ENCODE results near the gene CH25H. TPM values are rescaled to one million over a fixed set of nuclear protein-coding genes. Genes with fewer than 3 reads are reported as not detected.
"Not testable (repeated sequence)": the region's sequence is repeated elsewhere in the genome, so short reads cannot be mapped to it uniquely, and the experiment has no call there.

Gene CH25H
- under 1 TPM in 1 of 2 donors, not detected in 1; 0.25 TPM for total RNA-seq
- polyA plus RNA-seq (ENCODE audit: insufficient read depth, low read depth, low replicate concordance): 0.25 TPM
- long read RNA-seq, donor 1: 0 reads
- long read RNA-seq, donor 2: 0 reads

DNA sequence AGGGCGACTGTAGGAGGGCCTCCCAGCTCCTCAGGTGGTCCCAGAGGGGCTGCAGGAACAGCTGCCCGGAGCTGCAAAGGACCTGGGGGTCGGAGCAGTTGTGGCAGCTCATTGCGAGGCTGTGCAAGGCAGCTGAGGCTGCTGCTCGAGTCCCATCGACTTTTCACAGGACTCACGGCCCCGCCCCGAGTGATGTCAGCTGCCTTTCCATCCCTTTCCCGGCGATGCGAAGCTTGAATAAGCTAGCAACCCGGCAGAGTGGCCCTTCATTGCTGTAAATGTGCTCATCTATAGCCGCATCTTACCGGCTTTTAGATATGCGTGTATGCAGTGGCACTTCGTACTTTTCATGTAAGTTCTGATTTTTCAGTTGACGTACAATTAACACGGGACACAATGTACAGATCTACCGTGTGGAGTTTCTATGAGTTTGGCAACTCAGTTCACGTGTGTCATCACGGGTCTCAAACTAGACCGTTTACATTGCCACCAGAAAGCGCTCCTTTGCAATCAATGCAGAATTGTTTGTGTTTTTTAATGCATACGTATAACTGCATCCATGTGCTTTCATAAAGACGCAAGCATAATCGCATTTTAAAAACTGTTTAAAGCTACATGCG is at the start of gene CH25H:
Gene CH25H (minus strand): TSS at position 137 of the 620 bp plus-strand sequence. CDS start 25 bp downstream, at position 112.
- TF ChIP-seq POLR2A (IDR thresholded peaks at IDR 0.05): no peak
- TF ChIP-seq, protein P1, sequence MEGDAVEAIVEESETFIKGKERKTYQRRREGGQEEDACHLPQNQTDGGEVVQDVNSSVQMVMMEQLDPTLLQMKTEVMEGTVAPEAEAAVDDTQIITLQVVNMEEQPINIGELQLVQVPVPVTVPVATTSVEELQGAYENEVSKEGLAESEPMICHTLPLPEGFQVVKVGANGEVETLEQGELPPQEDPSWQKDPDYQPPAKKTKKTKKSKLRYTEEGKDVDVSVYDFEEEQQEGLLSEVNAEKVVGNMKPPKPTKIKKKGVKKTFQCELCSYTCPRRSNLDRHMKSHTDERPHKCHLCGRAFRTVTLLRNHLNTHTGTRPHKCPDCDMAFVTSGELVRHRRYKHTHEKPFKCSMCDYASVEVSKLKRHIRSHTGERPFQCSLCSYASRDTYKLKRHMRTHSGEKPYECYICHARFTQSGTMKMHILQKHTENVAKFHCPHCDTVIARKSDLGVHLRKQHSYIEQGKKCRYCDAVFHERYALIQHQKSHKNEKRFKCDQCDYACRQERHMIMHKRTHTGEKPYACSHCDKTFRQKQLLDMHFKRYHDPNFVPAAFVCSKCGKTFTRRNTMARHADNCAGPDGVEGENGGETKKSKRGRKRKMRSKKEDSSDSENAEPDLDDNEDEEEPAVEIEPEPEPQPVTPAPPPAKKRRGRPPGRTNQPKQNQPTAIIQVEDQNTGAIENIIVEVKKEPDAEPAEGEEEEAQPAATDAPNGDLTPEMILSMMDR (IDR thresholded peaks at IDR 0.05): no peak
- intact Hi-C loops (cut with DNase I; ENCODE audit: low total_unique reads): no loop called here
- DNase-seq: peak; percentile 87
- H3K4me1 ChIP-seq: peaks cover 5% of the 10 kb centered on the region
- H3K27me3 ChIP-seq: no peaks in the 10 kb centered on the region
- no peaks in the 10 kb centered on the region for H3K9me3 ChIP-seq
- peak within 1 kb of the TSS; percentile 53 to 58 for H3K4me3 ChIP-seq
- peak within 1 kb of the TSS; percentile 31 to 62 for H3K27ac ChIP-seq
- 0 to 1% methylated on average over 25 to 28 of the region's 28 CpGs for WGBS, 2 donors
- H3K36me3 ChIP-seq (ENCODE audit: low read depth, missing control alignments): no peaks in the 10 kb centered on the region

- Histone ChIP-seq H3K27me3 (no peaks in the 10 kb centered on the region), H3K4me1 (peaks cover 4% of the 10 kb centered on the region), H3K36me3 (ENCODE audit: low read depth, missing control alignments) (no peaks in the 10 kb centered on the region), H3K4me3 (no peak overlapping the region), H3K9me3 (no peaks in the 10 kb centered on the region), H3K27ac (no peak overlapping the region)
- 77 to 83% methylated on average over 3 of the region's 3 CpGs for WGBS, 2 donors
- TF ChIP-seq POLR2A (IDR thresholded peaks at IDR 0.05): no peak
- TF ChIP-seq, protein P1 (IDR thresholded peaks at IDR 0.05): no peak
- intact Hi-C loops (cut with DNase I; ENCODE audit: low total_unique reads): no loop called here
- no peak for DNase-seq
Measured at GRCh38 chr10:89256340-89256739, 49.2 kb upstream of the CH25H start.

- Histone ChIP-seq H3K27me3 (no peaks in the 10 kb centered on the region), H3K4me1 (peaks cover 8% of the 10 kb centered on the region), H3K27ac (no peak overlapping the region), H3K36me3 (ENCODE audit: low read depth, missing control alignments) (no peaks in the 10 kb centered on the region), H3K4me3 (no peak overlapping the region), H3K9me3 (no peaks in the 10 kb centered on the region)
- DNase-seq: no peak
- intact Hi-C loops (cut with DNase I; ENCODE audit: low total_unique reads): no loop called here
- TF ChIP-seq, protein P1 (IDR thresholded peaks at IDR 0.05): no peak
- TF ChIP-seq POLR2A (IDR thresholded peaks at IDR 0.05): no peak
Measured at GRCh38 chr10:89255793-89256192, 48.7 kb upstream of the CH25H start.

DNA sequence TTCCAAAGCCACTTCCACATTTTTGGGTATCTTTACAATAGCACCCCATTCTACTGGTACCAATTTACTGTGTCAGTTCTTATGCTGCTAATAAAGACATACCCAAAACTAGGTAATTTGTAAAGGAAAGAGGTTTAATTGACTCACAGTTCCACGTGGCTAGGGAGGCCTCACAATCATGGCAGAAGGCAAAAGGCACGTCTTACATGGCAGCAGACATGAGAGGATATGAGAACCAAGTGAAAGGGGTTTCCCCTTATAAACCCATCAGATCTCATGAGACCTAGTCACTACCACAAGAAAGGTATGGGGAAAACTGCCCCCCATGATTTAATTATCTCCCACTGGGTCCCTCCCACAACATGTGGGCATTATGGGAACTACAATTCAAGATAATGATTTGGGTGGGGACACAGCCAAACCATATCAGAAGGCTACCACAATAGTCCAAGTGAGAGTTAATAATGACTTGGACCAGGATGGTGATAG is 48.0 kb upstream of the CH25H start:
- 79 to 83% methylated on average over 2 of the region's 2 CpGs for WGBS, 2 donors
- H3K27me3 ChIP-seq; H3K4me1 ChIP-seq; H3K36me3 ChIP-seq (ENCODE audit: low read depth, missing control alignments); H3K27ac ChIP-seq; H3K4me3 ChIP-seq; intact Hi-C loops (cut with DNase I; ENCODE audit: low total_unique reads); DNase-seq; H3K9me3 ChIP-seq: not testable (repeated sequence)

DNA sequence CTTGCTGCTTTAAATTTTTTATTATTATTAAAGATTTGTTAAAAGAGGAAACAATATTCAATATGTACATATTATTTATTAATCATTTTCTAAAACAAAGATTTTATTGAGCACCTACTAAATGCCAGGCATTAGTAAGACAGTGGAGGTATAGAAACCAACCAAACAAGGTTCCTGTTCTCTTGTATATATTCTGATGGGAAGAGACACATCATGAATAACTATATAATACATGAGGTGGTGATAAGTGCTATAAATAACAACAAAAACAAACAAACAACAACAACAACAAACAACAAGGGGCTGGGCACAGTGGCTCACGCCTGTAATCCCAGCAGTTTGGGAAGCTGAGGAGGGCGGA is 45.1 kb upstream of the CH25H start:
- Histone ChIP-seq H3K4me3 (peak overlapping the region; percentile 75 to 95), H3K27ac (peak overlapping the region in 1 of 2 donors; percentile 59), H3K4me1 (peaks cover 5% of the 10 kb centered on the region), H3K27me3 (no peaks in the 10 kb centered on the region), H3K9me3 (no peaks in the 10 kb centered on the region), H3K36me3 (ENCODE audit: low read depth, missing control alignments) (no peaks in the 10 kb centered on the region)
- DNase-seq: no peak
- TF ChIP-seq, protein P1 (IDR thresholded peaks at IDR 0.05): no peak
- no peak for TF ChIP-seq POLR2A (IDR thresholded peaks at IDR 0.05)
- intact Hi-C loops (cut with DNase I; ENCODE audit: low total_unique reads): no loop called here
- 88 to 89% methylated on average over 2 of the region's 2 CpGs for WGBS, 2 donors

Data from testis (tissue), 5 donors.